Endothelial cell (in vitro differentiated cells): ENCODE data around the gene MPZL1. TPM values are rescaled to one million over a fixed set of nuclear protein-coding genes. Genes with fewer than 3 reads are reported as not detected.
A peak's percentile ranks its signal among the peaks of the same experiment; 100 is the strongest.

Experiments used
- DNase-seq: peaks from one replicate; pipeline ENCODE4 v3.0.0; 2021; ENCODE audit warnings: low spot score
- H3K27ac Mint-ChIP-seq: one replicate; pipeline ENCODE4 v1.8.0; 2021; ENCODE audit warnings: mixed read lengths, inconsistent platforms; ENCODE audit not compliant: unreplicated experiment
- H3K27me3 Mint-ChIP-seq: one replicate; pipeline ENCODE4 v1.8.0; 2021; ENCODE audit warnings: mild to moderate bottlenecking, moderate library complexity, mixed read lengths, inconsistent platforms; ENCODE audit not compliant: unreplicated experiment
- H3K36me3 Mint-ChIP-seq: one replicate; pipeline ENCODE4 v1.8.0; 2021; ENCODE audit warnings: mild to moderate bottlenecking, low read depth, mixed read lengths, inconsistent platforms; ENCODE audit not compliant: unreplicated experiment
- H3K4me1 Mint-ChIP-seq: one replicate; pipeline ENCODE4 v1.8.0; 2021; ENCODE audit warnings: mild to moderate bottlenecking, mixed read lengths, inconsistent platforms; ENCODE audit not compliant: unreplicated experiment
- H3K4me3 Mint-ChIP-seq: one replicate; pipeline ENCODE4 v1.8.0; 2021; ENCODE audit warnings: mild to moderate bottlenecking, mixed read lengths, inconsistent platforms; ENCODE audit not compliant: unreplicated experiment
- H3K9me3 Mint-ChIP-seq: one replicate; pipeline ENCODE4 v1.8.0; 2021; ENCODE audit warnings: mixed read lengths, inconsistent platforms; ENCODE audit not compliant: unreplicated experiment
- CTCF ChIP-seq: fragments of 200-600 bp; sonication (generic); IDR thresholded peaks from one replicate; pipeline ENCODE4 v1.5.0; 2021; ENCODE audit warnings: antibody characterized with exemption; ENCODE audit not compliant: unreplicated experiment
- total RNA-seq: library from RNA; stranded (reverse); fragmentation: NEBNext Ultra II Directional; extraction: Animal tissue kit (Norgen Biotek cat#: 25700); gene quantifications from one replicate; pipeline ENCODE4 v1.2.1, GENCODE V29; 2021; ENCODE audit not compliant: unreplicated experiment

MPZL1 gene
- total RNA-seq, 1 donor from 2014 or later = 441 TPM

GRCh38 chr1:167763525-167764220 lies 41.9 kb downstream of the MPZL1 start:
- no peaks in the 10 kb centered on the region for H3K9me3 Mint-ChIP-seq
- H3K4me1 Mint-ChIP-seq = peaks cover 59% of the 10 kb centered on the region
- no peak overlapping the region for H3K4me3 Mint-ChIP-seq
- peaks cover 8% of the 10 kb centered on the region for H3K27me3 Mint-ChIP-seq
- TF ChIP-seq CTCF = no peak
- H3K27ac Mint-ChIP-seq = no peak overlapping the region
- DNase-seq = no peak
- H3K36me3 Mint-ChIP-seq = peaks cover 60% of the 10 kb centered on the region

- peaks cover 10% of the 10 kb centered on the region for H3K27me3 Mint-ChIP-seq
- H3K36me3 Mint-ChIP-seq = peaks cover 67% of the 10 kb centered on the region
- TF ChIP-seq CTCF = no peak
Measured at GRCh38 chr1:167764458-167765330, 42.9 kb downstream of the MPZL1 start.

GRCh38 chr1:167765496-167765895 lies 43.7 kb downstream of the MPZL1 start:
- no peak for DNase-seq
- Mint-ChIP-seq H3K4me1 (peaks cover 63% of the 10 kb centered on the region), H3K27ac (no peak overlapping the region), H3K9me3 (no peaks in the 10 kb centered on the region), H3K4me3 (no peak overlapping the region), H3K27me3 (peaks cover 12% of the 10 kb centered on the region), H3K36me3 (peaks cover 70% of the 10 kb centered on the region)
- no peak for TF ChIP-seq CTCF

More at GRCh38 chr1:167764458-167765330, 42.9 kb downstream of the MPZL1 start:
- H3K9me3 Mint-ChIP-seq = no peaks in the 10 kb centered on the region
- no peak overlapping the region for H3K27ac Mint-ChIP-seq
- H3K4me3 Mint-ChIP-seq = no peak overlapping the region
- DNase-seq = no peak
- peaks cover 61% of the 10 kb centered on the region for H3K4me1 Mint-ChIP-seq

GRCh38 chr1:167766538-167766937 lies 44.8 kb downstream of the MPZL1 start:
- peaks cover 61% of the 10 kb centered on the region for H3K4me1 Mint-ChIP-seq
- H3K9me3 Mint-ChIP-seq = no peaks in the 10 kb centered on the region
- TF ChIP-seq CTCF = no peak
- no peak overlapping the region for H3K27ac Mint-ChIP-seq
- H3K27me3 Mint-ChIP-seq = peaks cover 8% of the 10 kb centered on the region
- H3K36me3 Mint-ChIP-seq = peaks cover 70% of the 10 kb centered on the region
- DNase-seq = no peak
- peak overlapping the region; percentile 18 for H3K4me3 Mint-ChIP-seq

- Mint-ChIP-seq H3K27ac (peak overlapping the region; percentile 37), H3K27me3 (peaks cover 8% of the 10 kb centered on the region), H3K4me3 (peak overlapping the region; percentile 10), H3K9me3 (no peaks in the 10 kb centered on the region), H3K4me1 (peaks cover 62% of the 10 kb centered on the region), H3K36me3 (peaks cover 69% of the 10 kb centered on the region)
- no peak for TF ChIP-seq CTCF
- DNase-seq = no peak
Measured at GRCh38 chr1:167767761-167768160, 46.0 kb downstream of the MPZL1 start.
